Inferior parietal cortex (tissue), 1 donor: ENCODE results near the gene RSU1.
"Not testable (repeated sequence)": the region's sequence is repeated elsewhere in the genome, so short reads cannot be mapped to it uniquely, and the experiment has no call there.

Experiments
- DNase-seq: peaks from one replicate; pipeline ENCODE4 v3.0.0-alpha.2; 2016; ENCODE audit errors: extremely low spot score

The RSU1 gene

GRCh38 chr10:16780338-16780880 lies 36.8 kb downstream of the RSU1 start:
- no peak for DNase-seq

- DNase-seq, result no peak
These were observed 37.8 kb downstream of the RSU1 start for GRCh38 chr10:16779384-16779915.

- DNase-seq, result peak; percentile 77
These were observed 39.5 kb downstream of the RSU1 start for GRCh38 chr10:16777473-16778370.

GRCh38 chr10:16776896-16777295 lies 40.3 kb downstream of the RSU1 start:
- no peak for DNase-seq

- no peak for DNase-seq
These were observed 43.9 kb downstream of the RSU1 start for GRCh38 chr10:16773334-16773733.

GRCh38 chr10:16770670-16771069 lies 46.6 kb downstream of the RSU1 start:
- no peak for DNase-seq

GRCh38 chr10:16770141-16770540 lies 47.1 kb downstream of the RSU1 start:
- no peak for DNase-seq

- no peak for DNase-seq
These were observed 47.9 kb downstream of the RSU1 start for GRCh38 chr10:16769331-16769730.

- no peak for DNase-seq
These were observed 48.5 kb downstream of the RSU1 start for GRCh38 chr10:16768702-16769101.

- DNase-seq, result no peak
These were observed 51.5 kb downstream of the RSU1 start for GRCh38 chr10:16765509-16766375.

GRCh38 chr10:16761300-16761699 lies 55.9 kb downstream of the RSU1 start:
- no peak for DNase-seq

- DNase-seq, result no peak
These were observed 60.5 kb downstream of the RSU1 start for GRCh38 chr10:16756561-16757221.

- DNase-seq, result no peak
These were observed 62.5 kb downstream of the RSU1 start for GRCh38 chr10:16754765-16755164.

GRCh38 chr10:16752849-16753248 lies 64.4 kb downstream of the RSU1 start:
- not testable (repeated sequence) for DNase-seq

- no peak for DNase-seq
These were observed 65.1 kb downstream of the RSU1 start for GRCh38 chr10:16752099-16752498.

- no peak for DNase-seq
These were observed 66.0 kb downstream of the RSU1 start for GRCh38 chr10:16751244-16751643.

- no peak for DNase-seq
These were observed 66.8 kb downstream of the RSU1 start for GRCh38 chr10:16750461-16750860.

GRCh38 chr10:16748749-16749148 lies 68.5 kb downstream of the RSU1 start:
- no peak for DNase-seq

- DNase-seq, result no peak
These were observed 70.4 kb downstream of the RSU1 start for GRCh38 chr10:16746856-16747255.

- DNase-seq, result no peak
These were observed 72.2 kb downstream of the RSU1 start for GRCh38 chr10:16745061-16745460.

GRCh38 chr10:16742165-16742960 lies 74.9 kb downstream of the RSU1 start:
- no peak for DNase-seq
